ENCODE results near the gene NOSIP. TPM values are rescaled to one million over a fixed set of nuclear protein-coding genes. Genes with fewer than 3 reads are reported as not detected.
A peak's percentile ranks its signal among the peaks of the same experiment; 100 is the strongest.

NOSIP gene
- polyA plus RNA-seq, 1 experiment, result 43.9 TPM

DNA sequence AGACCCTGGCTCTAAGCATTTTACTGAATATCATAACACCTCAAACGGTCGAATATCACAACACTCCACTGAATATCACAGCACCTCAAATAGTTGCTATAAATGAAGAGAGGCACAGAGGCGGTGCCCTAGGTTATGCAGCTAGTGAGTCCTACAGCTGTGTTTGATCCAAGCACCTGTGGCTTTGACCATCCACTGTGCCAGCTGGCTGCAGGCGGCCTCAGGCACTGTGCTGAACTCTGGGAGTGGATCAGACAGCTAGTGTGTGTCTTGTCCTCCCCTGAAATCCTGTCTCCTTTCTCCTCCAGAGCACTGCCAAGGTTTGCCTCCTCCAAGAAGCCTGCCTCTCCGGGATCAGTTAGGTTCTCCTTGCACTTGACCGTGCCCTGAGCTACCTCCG is 7.3 kb downstream of the NOSIP start:
- Histone ChIP-seq H3K27me3 (ENCODE audit: control insufficient read depth, insufficient read depth, low read length) (no peaks in the 10 kb centered on the region), H3K4me3 (ENCODE audit: low read depth, low read length) (no peak overlapping the region), H3K27ac (ENCODE audit: low read depth, low read length) (no peak overlapping the region), H3K9me3 (ENCODE audit: control insufficient read depth, insufficient read depth, low read length) (no peaks in the 10 kb centered on the region)
- no peak for DNase-seq (ENCODE audit: low read depth, low spot score)
- no peak for TF ChIP-seq CTCF (IDR thresholded peaks at IDR 0.05; ENCODE audit: low read depth, low read length)
- POLR2A ChIA-PET, result no interaction called here
- CTCF ChIA-PET, result interaction anchor here (0.6 kb wide), 1 partner anchor 14 kb away, joined by 6 read pairs; no protein-coding TSS in a partner anchor

DNA sequence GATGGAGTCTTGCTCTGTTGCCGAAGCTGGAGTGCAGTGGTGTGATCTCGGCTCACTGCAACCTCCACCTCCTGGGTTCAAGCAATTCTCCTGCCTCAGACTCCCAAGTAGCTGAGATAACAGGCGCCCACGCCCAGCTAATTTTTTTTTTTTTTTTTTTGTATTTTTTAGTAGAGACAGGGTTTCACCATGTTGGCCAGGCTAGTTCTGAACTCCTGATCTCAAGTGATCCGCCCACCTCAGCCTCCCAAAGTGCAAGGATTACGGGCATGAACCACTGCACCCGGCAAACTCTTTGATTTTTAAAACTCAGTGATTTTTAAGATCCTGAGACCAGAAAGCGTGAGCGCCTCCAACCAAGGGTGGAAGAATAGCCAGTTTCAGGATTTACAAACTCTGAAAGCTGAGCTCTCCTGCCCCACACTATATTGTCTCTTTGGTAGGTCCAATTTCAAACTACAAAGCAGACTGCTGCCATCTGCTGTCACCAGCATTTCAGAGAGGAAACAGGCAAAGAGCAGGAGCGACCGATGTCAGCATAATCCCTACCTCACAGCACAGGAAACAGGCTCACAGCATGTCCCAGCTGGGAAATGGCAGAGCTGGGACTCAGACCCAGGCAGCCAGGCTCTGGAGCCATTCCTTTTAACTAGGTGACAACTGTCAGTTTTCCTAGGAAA is 9.2 kb downstream of the NOSIP start:
- H3K27ac ChIP-seq (ENCODE audit: low read depth, low read length), result no peak overlapping the region
- no peak overlapping the region for H3K4me3 ChIP-seq (ENCODE audit: low read depth, low read length)
- TF ChIP-seq CTCF (IDR thresholded peaks at IDR 0.05; ENCODE audit: low read depth, low read length), result no peak
- H3K9me3 ChIP-seq (ENCODE audit: control insufficient read depth, insufficient read depth, low read length), result no peaks in the 10 kb centered on the region
- H3K27me3 ChIP-seq (ENCODE audit: control insufficient read depth, insufficient read depth, low read length), result no peaks in the 10 kb centered on the region
- ChIA-PET CTCF (interaction anchor here (0.5 to 4.0 kb wide), 28 partner anchors 9 to 781 kb away, joined by 3 to 75 read pairs (median 6); partner anchors contain the start of genes NOSIP, PRRG2, RRAS and SCAF1), POLR2A (interaction anchor here (0.6 kb wide), 1 partner anchor 72 kb away, joined by 4 read pairs; no protein-coding TSS in a partner anchor)
- no peak for DNase-seq (ENCODE audit: low read depth, low spot score)

DNA sequence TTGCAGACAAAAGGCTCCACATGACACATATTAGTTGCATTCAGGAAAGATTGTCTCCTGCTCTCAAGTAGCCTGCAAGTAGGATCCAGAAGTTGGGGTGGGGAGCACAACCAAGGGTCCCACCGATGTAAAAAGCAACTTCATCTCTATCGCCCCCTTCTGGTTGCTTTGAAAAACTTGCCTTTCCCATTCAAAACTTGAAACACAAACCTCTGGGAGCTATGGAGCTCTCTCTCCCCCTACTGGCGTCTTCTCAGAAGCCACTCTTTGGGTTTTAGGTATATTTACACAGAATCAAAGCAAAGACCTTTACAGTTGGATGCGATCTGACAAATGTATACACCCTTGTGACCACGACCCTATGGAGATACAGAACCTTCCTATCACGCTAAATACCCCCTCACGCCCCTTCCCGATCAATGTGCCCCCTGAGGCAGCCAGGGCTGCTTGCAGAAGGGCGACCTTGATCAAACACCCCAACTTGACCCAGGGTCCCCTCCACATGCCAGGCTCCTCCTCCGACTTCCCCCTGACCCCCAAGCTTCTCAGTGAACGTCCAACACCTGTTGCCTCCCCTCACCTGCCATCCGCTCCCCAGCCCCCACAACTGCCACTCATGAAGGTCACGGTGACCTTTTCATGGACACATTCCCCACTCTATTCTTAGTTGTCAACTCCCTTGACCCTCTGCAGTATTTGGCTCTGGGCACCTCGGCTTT is 10.1 kb downstream of the NOSIP start:
- POLR2A ChIA-PET, result interaction anchor here (0.6 to 0.7 kb wide), 3 partner anchors 10 to 74 kb away, joined by 3 to 6 read pairs (median 4); partner anchors contain the start of gene NOSIP
- CTCF ChIA-PET, result interaction anchor here (0.5 to 4.0 kb wide), 40 partner anchors 9 to 780 kb away, joined by 3 to 75 read pairs (median 5); partner anchors contain the start of genes NOSIP, PRR12, PRRG2 and RRAS
- TF ChIP-seq CTCF (IDR thresholded peaks at IDR 0.05; ENCODE audit: low read depth, low read length), result peak; percentile 99
- H3K27ac ChIP-seq (ENCODE audit: low read depth, low read length), result no peak overlapping the region
- no peak overlapping the region for H3K4me3 ChIP-seq (ENCODE audit: low read depth, low read length)
- H3K27me3 ChIP-seq (ENCODE audit: control insufficient read depth, insufficient read depth, low read length), result no peaks in the 10 kb centered on the region
- H3K9me3 ChIP-seq (ENCODE audit: control insufficient read depth, insufficient read depth, low read length), result no peaks in the 10 kb centered on the region
- DNase-seq (ENCODE audit: low read depth, low spot score), result peak; percentile 73

GRCh38 chr19:49567861-49568441 is 12.4 kb downstream of the NOSIP start:
- Histone ChIP-seq H3K27ac (ENCODE audit: low read depth, low read length) (no peak overlapping the region), H3K27me3 (ENCODE audit: control insufficient read depth, insufficient read depth, low read length) (no peaks in the 10 kb centered on the region), H3K9me3 (ENCODE audit: control insufficient read depth, insufficient read depth, low read length) (no peaks in the 10 kb centered on the region), H3K4me3 (ENCODE audit: low read depth, low read length) (no peak overlapping the region)
- ChIA-PET POLR2A (no interaction called here), CTCF (no interaction called here)
- TF ChIP-seq CTCF (IDR thresholded peaks at IDR 0.05; ENCODE audit: low read depth, low read length), result no peak
- DNase-seq (ENCODE audit: low read depth, low spot score), result no peak
